Fibroblast of skin of right biceps (primary cell): Measurements from ENCODE around the gene ZNF337.
A peak's percentile ranks its signal among the peaks of the same experiment; 100 is the strongest.
"Not testable (repeated sequence)": the region's sequence is repeated elsewhere in the genome, so short reads cannot be mapped to it uniquely, and the experiment has no call there.

ENCODE experiments used
- DNase-seq: peaks from one replicate; pipeline ENCODE4 v3.0.0-alpha.2; 2013

Gene ZNF337

DNA sequence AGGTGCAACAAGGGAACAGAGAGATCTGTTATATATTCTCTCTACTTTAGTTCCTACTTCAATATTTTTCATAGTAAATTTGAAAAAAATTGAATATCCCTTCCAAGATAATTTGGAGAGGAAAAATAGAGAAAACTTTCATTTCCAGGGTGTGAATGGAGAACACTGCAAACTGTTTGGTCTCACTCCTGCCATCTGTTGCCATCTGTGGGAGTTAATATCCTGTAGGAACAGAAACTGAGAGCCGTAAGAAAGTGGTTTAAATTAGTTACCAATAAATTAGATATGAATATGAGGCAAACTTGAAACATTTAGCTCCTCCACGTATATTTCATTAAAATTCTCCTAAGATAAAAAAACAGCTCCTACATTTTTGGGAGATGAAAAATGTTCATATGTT, 4.2 kb downstream of the ZNF337 start:
- DNase-seq, result no peak

GRCh38 chr20:25690427-25690826, 6.2 kb downstream of the ZNF337 start:
- no peak for DNase-seq

DNA sequence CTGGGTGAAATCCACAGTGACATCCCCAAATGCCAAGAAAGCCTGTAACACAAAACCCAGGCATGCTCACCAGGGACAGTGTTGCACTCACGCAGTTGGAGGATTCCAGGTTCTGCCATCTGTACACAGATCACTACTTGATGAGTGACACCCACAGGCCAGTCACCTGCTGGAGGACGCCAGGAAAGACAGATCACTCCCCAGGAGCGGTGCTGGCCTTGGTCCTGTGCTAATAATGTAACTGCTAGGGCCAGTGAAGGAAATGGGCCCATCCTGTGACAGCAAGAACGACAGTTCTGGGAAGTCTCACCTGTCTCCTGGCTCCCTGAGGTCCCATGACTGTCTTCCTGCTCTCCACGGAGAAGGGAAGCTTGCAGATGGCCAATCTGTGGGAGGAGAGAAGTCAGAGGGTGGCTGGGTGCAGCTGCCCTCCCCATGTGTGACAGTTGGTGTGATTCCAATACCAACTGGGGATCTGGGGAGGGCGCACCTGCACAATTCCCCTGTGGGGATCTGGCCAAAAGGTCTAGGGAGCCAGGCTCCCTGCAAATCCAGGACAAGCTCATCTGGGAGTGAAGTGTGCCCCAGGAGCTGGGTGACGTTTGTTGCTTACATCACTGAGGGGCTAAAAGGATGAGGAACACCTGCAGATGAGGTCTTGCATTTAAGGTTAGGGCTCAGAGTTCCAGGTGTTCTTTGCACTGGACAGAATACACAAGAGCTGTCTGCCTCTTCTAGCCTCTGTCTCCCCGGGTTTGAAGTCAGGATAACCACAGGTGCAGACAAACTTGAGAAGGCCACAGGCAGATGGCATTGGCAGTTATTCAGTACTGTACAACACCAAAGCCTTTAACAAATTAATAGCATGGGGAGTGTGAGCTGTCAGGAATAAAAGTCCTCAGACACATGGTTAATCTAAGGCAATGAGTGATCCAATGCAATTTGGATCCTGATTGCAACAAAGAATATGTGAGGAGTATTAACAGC, 10.3 kb downstream of the ZNF337 start:
- no peak for DNase-seq

- DNase-seq, result no peak
Measured at GRCh38 chr20:25685276-25686080, 11.2 kb downstream of the ZNF337 start.

DNA sequence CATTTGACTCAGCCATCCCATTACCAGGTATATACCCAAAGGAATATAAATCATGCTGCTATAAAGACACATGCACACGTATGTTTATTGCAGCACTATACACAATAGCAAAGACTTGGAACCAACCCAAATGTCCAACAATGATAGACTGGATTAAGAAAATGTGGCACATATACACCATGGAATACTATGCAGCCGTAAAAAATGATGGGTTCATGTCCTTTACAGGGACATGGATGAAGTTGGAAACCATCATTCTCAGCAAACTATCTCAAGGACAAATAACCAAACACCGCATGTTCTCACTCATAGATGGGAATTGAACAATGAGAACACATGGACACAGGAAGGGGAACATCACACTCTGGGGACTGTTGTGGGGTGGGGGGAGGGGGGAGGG, 12.8 kb downstream of the ZNF337 start:
- not testable (repeated sequence) for DNase-seq

- DNase-seq, result no peak
Measured at GRCh38 chr20:25683050-25683449, 13.6 kb downstream of the ZNF337 start.

DNA sequence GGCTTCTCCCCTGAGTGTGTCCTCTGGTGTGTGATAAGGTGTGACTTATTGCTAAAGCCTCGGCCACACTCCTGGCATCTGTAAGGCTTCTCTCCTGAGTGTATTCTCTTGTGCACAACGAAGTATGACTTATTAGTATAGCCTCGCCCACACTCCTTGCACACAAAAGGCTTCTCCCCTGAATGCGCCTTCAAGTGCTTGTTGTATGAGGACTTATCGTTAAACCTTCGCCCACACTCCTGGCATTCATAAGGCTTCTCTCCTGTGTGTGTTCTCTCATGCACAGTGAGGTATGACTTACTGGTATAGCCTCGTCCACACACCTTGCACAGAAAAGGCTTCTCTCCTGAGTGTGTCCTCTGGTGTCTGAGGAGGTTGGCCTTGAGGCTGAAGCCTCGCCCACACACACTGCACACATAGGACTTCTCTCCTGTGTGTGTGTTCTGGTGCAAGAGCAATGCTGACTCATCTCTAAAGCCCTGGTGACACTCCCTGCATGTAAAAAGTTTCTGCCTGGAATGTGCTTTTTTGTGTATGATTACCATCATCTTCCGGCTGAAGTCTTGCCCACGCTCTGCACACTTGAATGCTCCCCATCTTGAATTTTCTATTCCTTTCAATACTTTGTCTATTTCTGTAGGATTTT, 20.4 kb downstream of the ZNF337 start:
- DNase-seq, result peak; percentile 62

GRCh38 chr20:25675161-25675560, 21.5 kb downstream of the ZNF337 start:
- no peak for DNase-seq

DNA sequence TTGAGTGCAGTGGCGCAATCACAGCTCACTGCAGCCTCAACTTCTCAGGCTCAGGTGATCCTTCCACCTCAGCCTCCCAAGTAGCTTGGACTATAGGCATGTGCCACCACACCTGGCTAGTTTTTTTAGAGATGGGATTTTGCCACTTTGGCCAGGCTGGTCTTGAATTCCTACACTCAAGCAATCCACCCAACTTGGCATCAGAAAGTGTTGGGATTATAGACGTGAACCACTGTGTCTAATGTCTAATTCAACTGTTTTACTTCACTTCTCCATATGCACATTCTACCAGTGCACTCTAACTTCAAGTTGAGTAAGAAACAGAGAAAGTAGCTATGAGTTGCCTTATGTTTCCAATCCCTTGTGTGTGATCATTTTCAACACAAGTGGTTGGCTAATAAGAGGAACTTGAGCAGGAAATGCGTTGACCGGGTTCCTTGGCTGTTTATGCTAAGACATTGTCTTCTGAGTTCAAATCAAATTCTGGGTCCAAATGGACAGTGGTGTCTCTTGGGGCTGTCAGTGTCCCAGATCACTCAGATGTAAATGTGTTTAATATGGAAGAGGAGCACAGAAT, 23.9 kb downstream of the ZNF337 start:
- no peak for DNase-seq

- DNase-seq, result peak; percentile 21
Measured at GRCh38 chr20:25669826-25670422, 26.7 kb downstream of the ZNF337 start.

DNA sequence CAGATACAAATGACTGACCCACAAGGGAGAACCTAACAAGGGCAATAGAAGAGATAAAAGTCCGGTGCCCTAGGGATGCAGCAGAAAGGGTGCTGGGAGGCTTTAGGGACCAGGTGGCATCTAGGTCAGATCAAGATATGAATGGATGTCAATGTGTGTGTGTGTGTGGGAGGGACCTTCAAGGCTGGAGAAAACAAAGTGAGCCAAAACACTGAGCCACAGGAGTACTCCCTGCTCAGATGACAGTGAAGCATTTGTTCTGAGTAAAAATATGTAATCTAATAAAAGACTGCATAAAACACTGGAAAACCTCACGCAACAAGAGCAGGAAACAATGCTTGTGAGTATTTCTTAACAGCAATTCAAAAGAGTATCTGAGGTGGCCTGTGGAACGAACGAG, 28.2 kb downstream of the ZNF337 start:
- DNase-seq, result no peak

DNA sequence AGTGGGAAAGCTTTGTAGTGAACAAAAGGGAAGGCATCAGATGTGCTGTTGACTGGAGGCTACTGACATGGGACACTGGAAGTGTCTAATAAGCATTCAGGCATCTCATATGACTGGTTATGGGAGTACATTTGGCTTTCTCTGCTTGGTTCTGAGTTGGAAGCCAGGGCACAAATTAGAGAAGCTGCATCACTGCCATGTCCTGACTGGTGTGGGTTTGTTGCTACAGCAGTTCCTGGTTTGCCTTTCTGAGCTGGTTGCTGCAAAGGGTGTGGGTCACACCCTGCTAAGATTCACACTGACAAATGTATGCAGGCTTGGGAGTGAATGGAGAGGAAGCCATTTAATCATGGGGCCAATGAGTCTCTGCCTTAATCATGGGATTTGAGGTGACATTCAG, 36.7 kb downstream of the ZNF337 start:
- DNase-seq, result no peak

DNA sequence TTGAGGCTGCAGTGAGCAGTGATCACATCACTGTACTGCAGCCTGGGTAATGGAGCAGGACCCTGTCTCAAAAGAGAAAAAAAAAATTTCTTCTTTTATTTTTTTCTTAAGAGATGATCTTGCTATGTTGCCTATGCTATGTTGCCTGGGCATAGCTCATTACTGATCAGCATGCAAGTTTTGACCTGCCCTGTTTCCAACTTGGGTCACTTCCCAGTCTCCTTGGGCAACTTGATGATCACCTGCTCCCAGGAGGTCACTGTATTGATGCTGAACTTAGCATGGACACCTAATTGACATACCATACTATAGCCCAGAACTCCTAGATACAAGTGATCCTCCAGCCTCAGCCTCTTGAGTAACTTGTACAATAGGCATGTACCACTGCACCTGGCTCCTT, 42.2 kb downstream of the ZNF337 start:
- DNase-seq, result no peak

- DNase-seq, result not testable (repeated sequence)
Measured at GRCh38 chr20:25652866-25653265, 43.8 kb downstream of the ZNF337 start.

- DNase-seq, result no peak
Measured at GRCh38 chr20:25644814-25645213, 51.8 kb downstream of the ZNF337 start.

GRCh38 chr20:25643716-25644115, 52.9 kb downstream of the ZNF337 start:
- no peak for DNase-seq

GRCh38 chr20:25637247-25637646, 59.4 kb downstream of the ZNF337 start:
- no peak for DNase-seq

- peak; percentile 48 for DNase-seq
Measured at GRCh38 chr20:25632940-25633790, 63.5 kb downstream of the ZNF337 start.

DNA sequence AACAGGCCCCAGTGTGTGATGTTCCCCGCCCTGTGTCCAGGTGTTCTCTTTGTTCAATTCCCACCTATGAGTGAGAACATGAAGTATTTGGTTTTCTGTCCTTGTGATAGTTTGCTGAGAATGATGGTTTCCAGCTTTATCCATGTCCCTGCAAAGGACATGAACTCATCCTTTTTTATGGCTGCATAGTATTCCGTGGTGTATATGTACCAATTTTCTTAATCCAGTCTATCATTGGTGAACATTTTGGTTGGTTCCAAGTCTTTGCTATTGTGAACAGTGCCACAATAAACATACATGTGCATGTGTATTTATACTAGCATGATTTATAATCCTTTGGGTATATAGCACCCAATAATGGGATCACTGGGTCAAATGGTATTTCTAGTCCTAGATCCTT, 66.0 kb downstream of the ZNF337 start:
- not testable (repeated sequence) for DNase-seq

DNA sequence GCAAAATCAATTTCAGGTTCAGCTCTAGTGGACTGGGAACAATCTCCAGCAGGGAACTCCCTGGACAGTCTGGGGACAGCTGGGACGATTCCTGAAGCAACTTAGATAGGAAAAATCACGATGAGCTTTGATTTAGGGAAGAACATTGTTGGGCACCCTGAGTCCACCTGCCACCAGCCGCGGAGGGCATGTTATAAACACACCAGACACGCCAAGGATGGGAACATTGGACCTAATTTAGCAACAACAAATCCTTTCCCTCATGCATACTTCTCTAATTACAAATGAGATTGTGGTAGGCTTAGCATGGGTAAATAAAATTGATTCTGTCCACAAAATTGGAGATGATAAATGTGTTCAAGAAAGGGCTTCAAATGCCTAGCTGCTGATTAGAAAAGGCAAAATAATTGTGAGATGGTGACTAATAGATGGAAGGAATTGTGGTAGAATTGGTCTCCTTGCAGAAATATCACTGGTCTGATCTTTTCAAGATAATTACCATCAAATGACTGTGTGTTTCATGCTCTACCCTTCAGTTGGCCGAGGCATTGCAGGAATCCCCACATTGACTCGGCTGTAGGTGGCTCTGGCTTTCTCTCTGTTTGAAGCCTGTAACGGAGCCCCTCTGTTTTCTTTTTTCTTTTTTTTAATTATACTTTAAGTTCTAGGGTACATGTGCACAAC, 66.7 kb downstream of the ZNF337 start:
- no peak for DNase-seq

DNA sequence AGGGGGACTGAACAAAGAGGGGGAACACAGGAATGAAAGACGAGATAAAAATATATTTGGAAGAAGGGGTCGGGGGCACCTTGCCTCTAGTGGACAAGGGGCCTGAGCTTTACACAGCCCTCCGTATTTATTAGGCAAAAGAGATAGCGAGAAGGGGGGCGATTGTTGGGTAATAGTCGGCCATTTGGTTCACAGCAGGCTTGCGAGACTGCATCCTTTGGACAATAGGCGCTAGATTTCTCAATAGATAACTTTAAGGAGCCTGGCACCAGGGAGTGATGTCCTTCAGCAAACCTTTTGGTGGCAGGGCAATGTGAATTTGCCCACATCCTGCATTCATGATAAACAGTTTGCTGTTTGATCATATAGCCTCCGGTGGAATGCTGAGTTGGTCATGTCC, 69.9 kb downstream of the ZNF337 start:
- DNase-seq, result no peak
